ENCODE results near the gene NACAD.

DNA sequence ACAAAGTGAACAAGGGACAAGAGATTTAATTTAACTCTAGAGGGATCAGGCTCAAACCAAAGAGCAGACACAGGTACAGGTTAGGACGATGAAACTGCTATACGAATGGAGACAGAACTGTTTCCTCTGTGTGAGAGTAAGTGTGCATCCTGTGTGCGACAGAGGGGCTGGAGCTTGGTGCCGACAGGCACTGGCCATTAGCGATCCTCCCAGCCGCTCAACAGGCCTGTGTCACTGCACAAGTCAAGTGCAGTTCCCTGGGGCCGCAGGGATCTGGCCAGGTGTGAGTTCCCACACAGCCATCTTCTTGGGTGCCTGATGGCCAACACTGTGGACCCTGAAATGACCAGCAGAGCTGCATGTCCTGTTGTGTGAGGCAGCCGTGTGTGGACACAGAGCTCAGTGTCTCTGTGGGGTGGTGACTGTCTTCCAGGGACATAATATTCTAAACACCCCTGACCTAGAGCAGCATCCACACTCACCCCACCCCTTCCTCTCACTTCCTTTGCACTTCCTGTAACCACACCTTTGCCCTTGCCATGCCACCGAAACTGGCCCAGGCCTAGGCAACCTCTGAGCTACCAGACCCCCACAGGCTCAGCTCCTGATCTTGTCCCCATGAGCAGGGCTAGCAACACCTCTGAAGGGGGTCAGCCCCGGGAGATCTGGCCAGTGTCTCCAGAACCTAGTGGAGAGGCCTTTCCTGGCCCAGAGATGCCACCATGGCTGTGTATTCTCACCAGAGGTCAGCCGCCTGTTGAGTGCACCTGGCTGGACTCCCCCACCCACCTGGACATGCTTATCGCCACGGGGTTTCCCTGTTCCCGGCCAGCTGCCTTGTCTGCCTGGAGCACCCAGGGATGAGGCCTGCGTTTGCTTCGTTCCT is 34.4 kb upstream of the NACAD start:
- no peak for TF ChIP-seq ZFX (IDR thresholded peaks at IDR 0.05)
- TF ChIP-seq, protein P1, sequence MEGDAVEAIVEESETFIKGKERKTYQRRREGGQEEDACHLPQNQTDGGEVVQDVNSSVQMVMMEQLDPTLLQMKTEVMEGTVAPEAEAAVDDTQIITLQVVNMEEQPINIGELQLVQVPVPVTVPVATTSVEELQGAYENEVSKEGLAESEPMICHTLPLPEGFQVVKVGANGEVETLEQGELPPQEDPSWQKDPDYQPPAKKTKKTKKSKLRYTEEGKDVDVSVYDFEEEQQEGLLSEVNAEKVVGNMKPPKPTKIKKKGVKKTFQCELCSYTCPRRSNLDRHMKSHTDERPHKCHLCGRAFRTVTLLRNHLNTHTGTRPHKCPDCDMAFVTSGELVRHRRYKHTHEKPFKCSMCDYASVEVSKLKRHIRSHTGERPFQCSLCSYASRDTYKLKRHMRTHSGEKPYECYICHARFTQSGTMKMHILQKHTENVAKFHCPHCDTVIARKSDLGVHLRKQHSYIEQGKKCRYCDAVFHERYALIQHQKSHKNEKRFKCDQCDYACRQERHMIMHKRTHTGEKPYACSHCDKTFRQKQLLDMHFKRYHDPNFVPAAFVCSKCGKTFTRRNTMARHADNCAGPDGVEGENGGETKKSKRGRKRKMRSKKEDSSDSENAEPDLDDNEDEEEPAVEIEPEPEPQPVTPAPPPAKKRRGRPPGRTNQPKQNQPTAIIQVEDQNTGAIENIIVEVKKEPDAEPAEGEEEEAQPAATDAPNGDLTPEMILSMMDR (conservative IDR thresholded peaks at IDR 0.05), result no peak
